Natural killer cell (primary cell): ENCODE measurements around the gene JCHAIN. TPM values are rescaled to one million over a fixed set of nuclear protein-coding genes. Genes with fewer than 3 reads are reported as not detected.

Experiments used
- ATAC-seq, 3 donors: fragments of 150-1000 bp in 2 of 3; fragments of 200-7000 bp in 1 of 3; cut with Tn5 transposase; 1 replicate in 1 of 3; 2 replicates in 2 of 3; pipeline ENCODE4 v1.10.0; 2021; ENCODE audit warnings: mild to moderate bottlenecking in 2 of 3, moderate library complexity in 2 of 3
- DNase-seq, 2 donors: peaks; one replicate each; pipeline versions ENCODE4 v3.0.0 to v3.0.0-alpha.2; 2013 to 2021; ENCODE audit warnings: mixed read lengths in 1 of 2
- H3K27ac ChIP-seq: one replicate; pipeline ENCODE4 v1.5.1; 2013; ENCODE audit warnings: mild to moderate bottlenecking, low read length
- H3K27me3 ChIP-seq: one replicate; pipeline ENCODE4 v1.6.1; 2013; ENCODE audit warnings: low read length; ENCODE audit not compliant: control insufficient read depth, insufficient read depth
- H3K36me3 ChIP-seq: one replicate; pipeline ENCODE4 v1.6.1; 2013; ENCODE audit warnings: low read length; ENCODE audit not compliant: control insufficient read depth, insufficient read depth
- H3K4me1 ChIP-seq: one replicate; pipeline ENCODE4 v1.6.1; 2013; ENCODE audit warnings: low read length; ENCODE audit not compliant: control insufficient read depth, insufficient read depth
- H3K4me3 ChIP-seq: one replicate; pipeline ENCODE4 v1.5.1; 2013; ENCODE audit warnings: low read length
- H3K9me3 ChIP-seq: one replicate; pipeline ENCODE4 v1.6.1; 2013; ENCODE audit warnings: low read length; ENCODE audit not compliant: control insufficient read depth, insufficient read depth
- H3K27ac Mint-ChIP-seq, 2 donors: one replicate each; pipeline ENCODE4 v1.8.0; 2022; ENCODE audit warnings: mild to moderate bottlenecking in 2 of 2, mixed read lengths in 2 of 2, moderate library complexity in 1 of 2
- H3K27me3 Mint-ChIP-seq, 2 donors: one replicate each; pipeline ENCODE4 v1.8.0; 2022; ENCODE audit warnings: low read depth in 2 of 2, mixed read lengths in 2 of 2
- H3K36me3 Mint-ChIP-seq: one replicate; pipeline ENCODE4 v1.8.0; 2022; ENCODE audit warnings: mixed read lengths
- H3K4me1 Mint-ChIP-seq, 2 donors: one replicate each; pipeline ENCODE4 v1.8.0; 2022; ENCODE audit warnings: mixed read lengths in 2 of 2
- H3K4me3 Mint-ChIP-seq: one replicate; pipeline ENCODE4 v1.8.0; 2022; ENCODE audit warnings: mild to moderate bottlenecking, moderate library complexity, mixed read lengths
- H3K9me3 Mint-ChIP-seq, 2 donors: one replicate each; pipeline ENCODE4 v1.8.0; 2022; ENCODE audit warnings: mixed read lengths in 2 of 2
- WGBS: methylation state at CpG from one replicate; pipeline ENCODE4 v1.1.7; 2013; ENCODE audit warnings: missing lambda C conversion rate; ENCODE audit not compliant: insufficient coverage; 5-methylcytosine and 5-hydroxymethylcytosine counted together
- intact Hi-C: fragments of 100-400 bp; cut with micrococcal nuclease; formaldehyde crosslinking; loops from one replicate; pipeline ENCODE4 v1.14.2; 2022
- total RNA-seq, 4 donors: library from RNA; stranded (reverse); fragments of 120-200 nt in 1 of 4; gene quantifications; one replicate each; pipeline versions ENCODE4 v1.2.3 to v1.2.4, GENCODE V29; 2013 to 2022
- TF ChIP-seq, protein P1 (sequence below): fragments of 200-600 bp; IDR thresholded peaks from one replicate; pipeline ENCODE4 v1.8.0; 2022; ENCODE audit warnings: antibody characterized with exemption

JCHAIN gene
- total RNA-seq, 3 donors from 2014 or later (not counting 1 experiment from before 2014, with no cell fraction given) = 1.6 to 1,035 (median 3.5) TPM

DNA sequence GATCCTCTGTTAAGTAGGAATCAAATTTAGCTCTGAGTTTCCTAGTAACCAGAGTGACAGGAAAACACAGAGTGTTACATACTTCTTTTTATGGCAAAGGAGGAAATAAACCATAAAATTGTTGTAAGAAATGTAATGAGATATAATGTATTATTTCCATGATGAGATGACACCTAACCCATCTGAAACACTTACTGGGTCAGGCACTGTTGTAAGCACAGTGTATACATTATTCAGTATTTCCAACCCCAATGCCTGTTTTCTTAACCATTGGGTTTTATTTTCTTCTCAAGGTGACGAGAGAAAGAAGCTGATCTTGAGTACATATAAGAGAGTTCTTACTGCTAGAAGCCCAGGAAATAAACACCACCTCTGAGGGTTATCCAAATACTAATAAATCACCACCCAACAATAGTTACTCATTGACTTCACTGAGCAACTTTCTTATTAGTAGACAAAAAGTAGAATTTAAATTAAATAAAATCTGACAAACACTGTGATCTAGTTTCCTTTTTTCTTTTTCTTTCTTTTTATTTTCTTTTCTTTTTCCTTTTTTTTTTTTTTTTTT, 42.0 kb downstream of the JCHAIN start:
- no peak for DNase-seq
- intact Hi-C loops = no loop called here
- H3K36me3 ChIP-seq = no peaks in the 10 kb centered on the region
- Mint-ChIP-seq H3K4me3 (no peak overlapping the region), H3K9me3 (no peaks in the 10 kb centered on the region), H3K4me1 (no peaks in the 10 kb centered on the region), H3K27ac (no peak overlapping the region), H3K36me3 (no peaks in the 10 kb centered on the region), H3K27me3 (no peaks in the 10 kb centered on the region)
- H3K27me3 ChIP-seq = no peaks in the 10 kb centered on the region
- H3K27ac ChIP-seq = no peak overlapping the region
- no CpG with 5 or more reads among the region's 1 CpG for WGBS
- no peaks in the 10 kb centered on the region for H3K4me1 ChIP-seq
- no peaks in the 10 kb centered on the region for H3K9me3 ChIP-seq
- ATAC-seq = peak; percentile 35 to 41 (median 39)
- TF ChIP-seq, protein P1, sequence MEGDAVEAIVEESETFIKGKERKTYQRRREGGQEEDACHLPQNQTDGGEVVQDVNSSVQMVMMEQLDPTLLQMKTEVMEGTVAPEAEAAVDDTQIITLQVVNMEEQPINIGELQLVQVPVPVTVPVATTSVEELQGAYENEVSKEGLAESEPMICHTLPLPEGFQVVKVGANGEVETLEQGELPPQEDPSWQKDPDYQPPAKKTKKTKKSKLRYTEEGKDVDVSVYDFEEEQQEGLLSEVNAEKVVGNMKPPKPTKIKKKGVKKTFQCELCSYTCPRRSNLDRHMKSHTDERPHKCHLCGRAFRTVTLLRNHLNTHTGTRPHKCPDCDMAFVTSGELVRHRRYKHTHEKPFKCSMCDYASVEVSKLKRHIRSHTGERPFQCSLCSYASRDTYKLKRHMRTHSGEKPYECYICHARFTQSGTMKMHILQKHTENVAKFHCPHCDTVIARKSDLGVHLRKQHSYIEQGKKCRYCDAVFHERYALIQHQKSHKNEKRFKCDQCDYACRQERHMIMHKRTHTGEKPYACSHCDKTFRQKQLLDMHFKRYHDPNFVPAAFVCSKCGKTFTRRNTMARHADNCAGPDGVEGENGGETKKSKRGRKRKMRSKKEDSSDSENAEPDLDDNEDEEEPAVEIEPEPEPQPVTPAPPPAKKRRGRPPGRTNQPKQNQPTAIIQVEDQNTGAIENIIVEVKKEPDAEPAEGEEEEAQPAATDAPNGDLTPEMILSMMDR = no peak
- H3K4me3 ChIP-seq = no peak overlapping the region

DNA sequence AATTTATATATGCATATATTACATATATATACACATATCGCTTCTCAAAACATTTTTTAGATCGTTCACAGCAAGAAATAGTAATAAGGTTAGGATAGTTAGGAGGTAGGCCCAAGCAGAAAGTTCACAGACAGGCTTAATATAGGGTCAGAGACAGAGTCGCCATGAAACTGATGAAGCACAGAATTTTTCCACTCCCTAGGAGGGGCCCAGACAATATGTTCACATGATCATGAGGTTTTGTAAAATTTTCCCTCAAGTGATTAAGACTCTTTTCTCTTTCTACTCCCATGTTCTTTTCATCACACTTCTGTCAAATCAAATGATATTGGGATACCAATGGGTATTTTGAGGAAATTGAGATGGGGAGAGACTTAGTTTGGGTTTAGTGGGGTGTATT, 43.0 kb downstream of the JCHAIN start:
- DNase-seq (no peak), ATAC-seq (peak in 1 of 3 donors; percentile 37)
- H3K4me3 Mint-ChIP-seq = no peak overlapping the region
- intact Hi-C loops = no loop called here
- TF ChIP-seq, protein P1 = no peak
- H3K9me3 ChIP-seq = no peaks in the 10 kb centered on the region
- no peak overlapping the region for H3K4me3 ChIP-seq
- no peaks in the 10 kb centered on the region for H3K4me1 Mint-ChIP-seq
- 67% methylated on average over 1 of the region's 3 CpGs for WGBS
- no peaks in the 10 kb centered on the region for H3K27me3 Mint-ChIP-seq
- H3K27ac Mint-ChIP-seq = no peak overlapping the region
- no peaks in the 10 kb centered on the region for H3K4me1 ChIP-seq
- H3K36me3 Mint-ChIP-seq = no peaks in the 10 kb centered on the region
- H3K27ac ChIP-seq = no peak overlapping the region
- no peaks in the 10 kb centered on the region for H3K27me3 ChIP-seq
- H3K9me3 Mint-ChIP-seq = no peaks in the 10 kb centered on the region
- H3K36me3 ChIP-seq = no peaks in the 10 kb centered on the region

- Histone ChIP-seq H3K4me1 (no peaks in the 10 kb centered on the region), H3K27ac (no peak overlapping the region), H3K36me3 (no peaks in the 10 kb centered on the region), H3K9me3 (no peaks in the 10 kb centered on the region), H3K4me3 (no peak overlapping the region), H3K27me3 (no peaks in the 10 kb centered on the region)
- Mint-ChIP-seq H3K4me3 (no peak overlapping the region), H3K4me1 (no peaks in the 10 kb centered on the region), H3K27ac (no peak overlapping the region), H3K9me3 (no peaks in the 10 kb centered on the region), H3K27me3 (no peaks in the 10 kb centered on the region), H3K36me3 (no peaks in the 10 kb centered on the region)
- DNase-seq (no peak), ATAC-seq (peak in 1 of 3 donors; percentile 32)
- WGBS = 100% methylated on average over 2 of the region's 2 CpGs
- intact Hi-C loops = no loop called here
- TF ChIP-seq, protein P1 = no peak
Observed at GRCh38 chr4:70619778-70620177, 46.5 kb downstream of the JCHAIN start.

- TF ChIP-seq, protein P1 = no peak
- no peaks in the 10 kb centered on the region for H3K9me3 ChIP-seq
- H3K4me3 ChIP-seq = no peak overlapping the region
- H3K27ac ChIP-seq = no peak overlapping the region
- intact Hi-C loops = no loop called here
- H3K4me1 ChIP-seq = no peaks in the 10 kb centered on the region
- ATAC-seq (peak; percentile 25 to 63 (median 41)), DNase-seq (no peak)
- no peaks in the 10 kb centered on the region for H3K36me3 ChIP-seq
- no peak overlapping the region for H3K4me3 Mint-ChIP-seq
- WGBS = 95% methylated on average over 3 of the region's 4 CpGs
- H3K27ac Mint-ChIP-seq = no peak overlapping the region
- H3K9me3 Mint-ChIP-seq = no peaks in the 10 kb centered on the region
- H3K27me3 ChIP-seq = no peaks in the 10 kb centered on the region
- H3K4me1 Mint-ChIP-seq = no peaks in the 10 kb centered on the region
- no peaks in the 10 kb centered on the region for H3K36me3 Mint-ChIP-seq
- H3K27me3 Mint-ChIP-seq = peaks cover 0 to under 1% of the 10 kb centered on the region in 2 donors
Observed at GRCh38 chr4:70619288-70619687, 47.0 kb downstream of the JCHAIN start.
